OCI-LY7 (cell line): ENCODE data around the gene ACER1. TPM values are rescaled to one million over a fixed set of nuclear protein-coding genes. Genes with fewer than 3 reads are reported as not detected.
"Not testable (repeated sequence)": the region's sequence is repeated elsewhere in the genome, so short reads cannot be mapped to it uniquely, and the experiment has no call there.

Experiments
- BruUV-seq: library from RNA; stranded (reverse); fragments of 400-500 nt; replicated peaks from 2 replicates; lab custom pipeline; 2021; lab: Mats Ljungman, UMichigan
- CTCF ChIA-PET: fragments of 300-600 bp; sonication (Branson Sonifier 250); formaldehyde crosslinking; loops from one replicate; lab custom pipeline; 2022; ENCODE audit warnings: antibody characterized with exemption; ENCODE audit not compliant: unreplicated experiment; lab: Charles Lee
- POLR2A ChIA-PET: fragments of 300-600 bp; sonication (Branson Sonifier 250); formaldehyde crosslinking; loops from one replicate; lab custom pipeline; 2022; ENCODE audit warnings: antibody characterized with exemption; lab: Charles Lee
- DNase-seq: peaks from one replicate; pipeline ENCODE4 v3.0.0-alpha.2; 2015; ENCODE audit warnings: low spot score
- H2AFZ ChIP-seq: fragments of 200-600 bp; sonication (generic), shearing (Covaris generic); 2 replicates; pipeline ENCODE4 v1.6.1; 2014; ENCODE audit warnings: mild to moderate bottlenecking, antibody characterized with exemption, low read length, moderate library complexity
- H3K27ac ChIP-seq: fragments of 200-600 bp; sonication (generic); 2 replicates; pipeline ENCODE4 v1.5.1; 2014; ENCODE audit warnings: mixed run types, low read depth, mild to moderate bottlenecking, moderate library complexity, low read length, inconsistent platforms; ENCODE audit not compliant: poor library complexity, severe bottlenecking
- H3K36me3 ChIP-seq: fragments of 200-600 bp; sonication (generic); 2 replicates; pipeline ENCODE4 v1.6.1; 2014; ENCODE audit warnings: mild to moderate bottlenecking, antibody characterized with exemption, low read length, moderate library complexity, mixed read lengths; ENCODE audit not compliant: insufficient read depth
- H3K4me1 ChIP-seq: fragments of 200-600 bp; sonication (generic); 2 replicates; pipeline ENCODE4 v1.5.1; 2014; ENCODE audit warnings: mild to moderate bottlenecking, low read length; ENCODE audit not compliant: insufficient read depth, poor library complexity, severe bottlenecking
- H3K4me2 ChIP-seq: fragments of 200-600 bp; sonication (generic); 2 replicates; pipeline ENCODE4 v1.6.1; 2014; ENCODE audit warnings: mild to moderate bottlenecking, low read length
- H3K4me3 ChIP-seq: fragments of 200-600 bp; sonication (generic); 2 replicates; pipeline ENCODE4 v1.5.1; 2014; ENCODE audit warnings: mild to moderate bottlenecking, low read depth, low read length; ENCODE audit not compliant: poor library complexity, severe bottlenecking
- H3K79me2 ChIP-seq: fragments of 200-600 bp; sonication (generic); 2 replicates; pipeline ENCODE4 v1.6.1; 2016; ENCODE audit warnings: low read depth, mild to moderate bottlenecking, low read length, moderate library complexity, mixed read lengths; ENCODE audit not compliant: insufficient read depth
- H3K9me2 ChIP-seq: fragments of 200-600 bp; sonication (generic); 2 replicates; pipeline ENCODE4 v1.6.1; 2016; ENCODE audit warnings: mild to moderate bottlenecking, low read length, mixed read lengths; ENCODE audit not compliant: insufficient read depth
- H3K9me3 ChIP-seq: fragments of 200-600 bp; sonication (generic); 2 replicates; pipeline ENCODE4 v1.6.1; 2014; ENCODE audit warnings: mild to moderate bottlenecking, mixed run types, low read length, mixed read lengths
- H4K20me1 ChIP-seq: fragments of 200-600 bp; sonication (generic); 2 replicates; pipeline ENCODE4 v1.6.1; 2014; ENCODE audit warnings: mild to moderate bottlenecking, antibody characterized with exemption, low read length, moderate library complexity, mixed read lengths; ENCODE audit not compliant: insufficient read depth
- CTCF ChIP-seq: fragments of 200-600 bp; sonication (generic); conservative IDR thresholded peaks from 2 replicates; pipeline ENCODE4 v1.5.1; 2014; ENCODE audit warnings: mild to moderate bottlenecking, antibody characterized with exemption, low read length, moderate library complexity, mixed read lengths
- EZH2phosphoT487 ChIP-seq: fragments of 200-600 bp; sonication (generic); IDR thresholded peaks from 2 replicates; pipeline ENCODE4 v1.6.1; 2018; ENCODE audit warnings: low read depth, borderline replicate concordance, mild to moderate bottlenecking, mixed run types, antibody characterized with exemption, low read length, moderate library complexity, mixed read lengths
- intact Hi-C: fragments of 100-400 bp; cut with micrococcal nuclease; formaldehyde crosslinking; loops from one replicate; pipeline ENCODE4 v1.10.0; 2022; ENCODE audit not compliant: unreplicated experiment
- total RNA-seq, 2 experiments: library from RNA; depleted of rRNA in 1 of 2; stranded (reverse); fragments of >200 nt in 1 of 2; shearing (Covaris generic) in 1 of 2; gene quantifications; 2 replicates each; pipeline ENCODE4 v1.2.3, GENCODE V29; 2014 to 2022

ACER1 gene
- total RNA-seq, 2 experiments from 2014 or later: not detected

- H3K9me2 ChIP-seq, H3K27ac ChIP-seq, intact Hi-C loops, POLR2A ChIA-PET, CTCF ChIA-PET, H3K4me2 ChIP-seq, DNase-seq, H4K20me1 ChIP-seq, BruUV-seq, H3K4me3 ChIP-seq, H2AFZ ChIP-seq, H3K9me3 ChIP-seq: not testable (repeated sequence)
- Histone ChIP-seq H3K79me2 (peaks cover 17% of the 10 kb centered on the region; the same call in 1 of the 2 replicates), H3K4me1 (peaks cover 13% of the 10 kb centered on the region), H3K36me3 (peaks cover 14% of the 10 kb centered on the region)
These were observed 27.0 kb upstream of the ACER1 start for GRCh38 chr19:6360445-6360844.

- Histone ChIP-seq H3K27ac (no peak overlapping the region), H3K4me3 (no peak overlapping the region), H3K36me3 (peaks cover 7% of the 10 kb centered on the region), H3K4me2 (no peak overlapping the region), H3K4me1 (peaks cover 13% of the 10 kb centered on the region), H4K20me1 (no peaks in the 10 kb centered on the region), H3K9me3 (no peaks in the 10 kb centered on the region), H3K9me2 (no peaks in the 10 kb centered on the region), H3K79me2 (peaks cover 17% of the 10 kb centered on the region; the same call in 1 of the 2 replicates), H2AFZ (no peak overlapping the region)
- intact Hi-C loops: no loop called here
- ChIA-PET CTCF (no interaction called here), POLR2A (no interaction called here)
- no peak for DNase-seq
- no TSS peak for BruUV-seq
- no peak for TF ChIP-seq EZH2phosphoT487
- TF ChIP-seq CTCF: no peak
These were observed 26.3 kb upstream of the ACER1 start for GRCh38 chr19:6359568-6360341.

- Histone ChIP-seq H3K27ac (no peak overlapping the region), H2AFZ (no peak overlapping the region), H3K79me2 (peaks cover 13% of the 10 kb centered on the region; the same call in 1 of the 2 replicates), H4K20me1 (no peaks in the 10 kb centered on the region), H3K4me1 (peaks cover 12% of the 10 kb centered on the region), H3K9me2 (no peaks in the 10 kb centered on the region), H3K4me3 (no peak overlapping the region), H3K4me2 (no peak overlapping the region), H3K9me3 (no peaks in the 10 kb centered on the region), H3K36me3 (no peaks in the 10 kb centered on the region)
- intact Hi-C loops: no loop called here
- BruUV-seq: no TSS peak
- POLR2A ChIA-PET: no interaction called here
- CTCF ChIA-PET: no interaction called here
- no peak for TF ChIP-seq CTCF
- TF ChIP-seq EZH2phosphoT487: no peak
- DNase-seq: no peak
These were observed 24.6 kb upstream of the ACER1 start for GRCh38 chr19:6358003-6358402.
